HCT116 (cell line): ENCODE measurements around the gene ZNF358. TPM values are rescaled to one million over a fixed set of nuclear protein-coding genes. Genes with fewer than 3 reads are reported as not detected.

Experiments used
- ATAC-seq: fragments of 200-7000 bp; cut with Tn5 transposase; 2 replicates; pipeline ENCODE4 v1.9.1; 2020; ENCODE audit warnings: mild to moderate bottlenecking, moderate library complexity
- BruUV-seq: library from RNA; stranded (reverse); fragments of 400-500 nt; replicated peaks from 2 replicates; lab custom pipeline; 2021; lab: Mats Ljungman, UMichigan
- CTCF ChIA-PET: fragments of 300-600 bp; sonication (Branson Sonifier 250); formaldehyde crosslinking; loops from one replicate; lab custom pipeline; 2021; ENCODE audit warnings: antibody characterized with exemption; lab: Charles Lee
- POLR2A ChIA-PET: fragments of 300-600, 350-600 bp; sonication (Branson Sonifier 250); formaldehyde crosslinking; loops from one replicate; lab custom pipeline; 2021; ENCODE audit warnings: antibody characterized with exemption; lab: Charles Lee
- RAD21 ChIA-PET, 2 experiments: fragments of 300-600 bp; sonication (Branson Sonifier 250); formaldehyde crosslinking; loops; one replicate each; lab custom pipeline; 2023; ENCODE audit warnings: low total read pairs in 2 of 2; ENCODE audit not compliant: uncharacterized antibody in 2 of 2, unreplicated experiment in 2 of 2, low non-redundant PET in 1 of 2; lab: Charles Lee
- DNase-seq: peaks from one replicate; pipeline ENCODE4 v3.0.0-alpha.2; 2010; ENCODE audit warnings: low read depth, low spot score
- H2AFZ ChIP-seq: fragments of 200-600 bp; shearing (Covaris generic), sonication (generic); 2 replicates; pipeline ENCODE4 v1.6.1; 2017; ENCODE audit warnings: low read depth, mixed run types, mixed read lengths, antibody characterized with exemption, low read length; ENCODE audit not compliant: poor library complexity, severe bottlenecking
- H3K27ac ChIP-seq: 2 replicates; pipeline ENCODE4 v1.5.1; 2012; ENCODE audit warnings: low read depth, low read length
- H3K27me3 ChIP-seq: fragments of 200-600 bp; sonication (generic); 2 replicates; pipeline ENCODE4 v1.6.1; 2016; ENCODE audit warnings: mixed run types, low read length, mixed read lengths; ENCODE audit not compliant: insufficient read depth
- H3K36me3 ChIP-seq, 2 experiments: fragments of 200-500 bp in 1 of 2; fragments of 200-600 bp in 1 of 2; sonication (Bioruptor generic) in 1 of 2; sonication (generic) in 1 of 2; 2 replicates each; pipeline versions ENCODE4 v1.5.1 to v1.6.1; 2014 to 2016; ENCODE audit warnings: low read length in 2 of 2, inconsistent platforms in 1 of 2, mixed read lengths in 1 of 2, mixed run types in 1 of 2; ENCODE audit not compliant: insufficient read depth in 2 of 2, control insufficient read depth in 1 of 2
- H3K4me1 ChIP-seq, 2 experiments: fragments of 200-600 bp in 1 of 2; sonication (generic) in 1 of 2; 2 replicates each; pipeline versions ENCODE4 v1.5.1 to v1.6.1; 2012 to 2017; ENCODE audit warnings: low read length in 2 of 2, inconsistent platforms in 1 of 2, mild to moderate bottlenecking in 1 of 2, mixed read lengths in 1 of 2, mixed run types in 1 of 2, moderate library complexity in 1 of 2; ENCODE audit not compliant: insufficient read depth in 2 of 2, control insufficient read depth in 1 of 2
- H3K4me2 ChIP-seq: fragments of 200-600 bp; sonication (generic); 2 replicates; pipeline ENCODE4 v1.6.1; 2017; ENCODE audit warnings: mixed run types, low read length, mixed read lengths
- H3K4me3 ChIP-seq, 2 experiments: fragments of 200-600 bp in 1 of 2; sonication (generic) in 1 of 2; replicated peaks in 1 of 2; 2 replicates each; pipeline ENCODE4 v1.5.1; 2011 to 2016; ENCODE audit warnings: low read length in 2 of 2, control low read depth in 1 of 2, low read depth in 1 of 2, mild to moderate bottlenecking in 1 of 2, mixed read lengths in 1 of 2, mixed run types in 1 of 2
- H3K79me2 ChIP-seq: fragments of 200-600 bp; sonication (generic); 2 replicates; pipeline ENCODE4 v1.6.1; 2017; ENCODE audit warnings: mild to moderate bottlenecking, mixed run types, low read length, moderate library complexity, mixed read lengths; ENCODE audit not compliant: insufficient read depth
- H3K9ac ChIP-seq: fragments of 200-600 bp; sonication (generic); 2 replicates; pipeline ENCODE4 v1.6.1; 2016; ENCODE audit warnings: low read length, mixed read lengths
- H3K9me2 ChIP-seq: fragments of 200-600 bp; sonication (generic), shearing (Covaris generic); 2 replicates; pipeline ENCODE4 v1.6.1; 2017; ENCODE audit warnings: mixed run types, mild to moderate bottlenecking, moderate library complexity; ENCODE audit not compliant: insufficient read depth
- H3K9me3 ChIP-seq, 2 experiments: fragments of 200-500 bp in 1 of 2; fragments of 200-600 bp in 1 of 2; sonication (Bioruptor generic) in 1 of 2; sonication (generic) in 1 of 2; 2 replicates each; pipeline ENCODE4 v1.6.1; 2014 to 2017; ENCODE audit warnings: low read length in 2 of 2, mixed read lengths in 2 of 2, inconsistent platforms in 1 of 2, low read depth in 1 of 2, mild to moderate bottlenecking in 1 of 2, mixed run types in 1 of 2, moderate library complexity in 1 of 2; ENCODE audit not compliant: control insufficient read depth in 1 of 2, insufficient read depth in 1 of 2
- H4K20me1 ChIP-seq: fragments of 200-600 bp; sonication (generic), shearing (Covaris generic); 2 replicates; pipeline ENCODE4 v1.6.1; 2017; ENCODE audit warnings: mixed run types, mild to moderate bottlenecking, moderate library complexity; ENCODE audit not compliant: insufficient read depth
- ATF3 ChIP-seq: IDR thresholded peaks from 2 replicates; pipeline ENCODE4 v1.6.1; 2012
- CEBPB ChIP-seq: IDR thresholded peaks from 2 replicates; pipeline ENCODE4 v1.6.1; 2012; ENCODE audit warnings: low read depth
- CTCF ChIP-seq, 3 experiments: fragments of 200-600 bp in 1 of 3; sonication (generic) in 1 of 3; IDR thresholded peaks in 2 of 3; conservative IDR thresholded peaks in 1 of 3; 2 replicates each; pipeline ENCODE4 v1.5.1; 2012 to 2017; ENCODE audit warnings: low read depth in 2 of 3, low read length in 2 of 3, antibody characterized with exemption in 1 of 3, borderline replicate concordance in 1 of 3, control low read depth in 1 of 3, mild to moderate bottlenecking in 1 of 3, mixed read lengths in 1 of 3, mixed run types in 1 of 3, moderate library complexity in 1 of 3; ENCODE audit not compliant: insufficient read depth in 1 of 3
- JUND ChIP-seq: IDR thresholded peaks from 2 replicates; pipeline ENCODE4 v1.6.1; 2012
- MAX ChIP-seq: IDR thresholded peaks from 2 replicates; pipeline ENCODE4 v1.6.1; 2012
- POLR2A ChIP-seq: IDR thresholded peaks from 2 replicates; pipeline ENCODE4 v1.7.0; 2011; ENCODE audit warnings: borderline replicate concordance; ENCODE audit not compliant: insufficient read depth, insufficient read length; ENCODE audit errors: extremely low read depth
- POLR2AphosphoS5 ChIP-seq: IDR thresholded peaks from 2 replicates; pipeline ENCODE4 v1.6.1; 2011; ENCODE audit warnings: mild to moderate bottlenecking, low read depth, low read length, moderate library complexity
- RAD21 ChIP-seq: IDR thresholded peaks from 2 replicates; pipeline ENCODE4 v1.6.1; 2012; ENCODE audit warnings: low read depth, mild to moderate bottlenecking
- SIN3A ChIP-seq: IDR thresholded peaks from 2 replicates; pipeline ENCODE4 v1.6.1; 2012; ENCODE audit warnings: low read depth
- TCF7L2 ChIP-seq: IDR thresholded peaks from 2 replicates; pipeline ENCODE4 v1.7.0; 2011; ENCODE audit warnings: borderline replicate concordance, inconsistent platforms; ENCODE audit not compliant: insufficient read depth, insufficient read length; ENCODE audit errors: extremely low read depth
- YY1 ChIP-seq: IDR thresholded peaks from 2 replicates; pipeline ENCODE4 v1.6.1; 2011; ENCODE audit warnings: low read length, low read depth, moderate library complexity, mild to moderate bottlenecking; ENCODE audit not compliant: insufficient replicate concordance; ENCODE audit errors: extremely low read depth
- ZFX ChIP-seq: fragments of 450-650 bp; IDR thresholded peaks from 2 replicates; pipeline ENCODE4 v1.6.1; 2017
- ZNF274 ChIP-seq: fragments of 200-500 bp; sonication (Bioruptor generic); IDR thresholded peaks from 2 replicates; pipeline ENCODE4 v1.6.1; 2014; ENCODE audit warnings: mild to moderate bottlenecking, low read depth, low read length, inconsistent platforms
- intact Hi-C: fragments of 100-400 bp; cut with micrococcal nuclease; formaldehyde crosslinking; loops from 2 replicates; pipeline ENCODE4 v1.10.0; 2022
- total RNA-seq: library from RNA; stranded (reverse); gene quantifications from one replicate; pipeline ENCODE4 v1.2.1, GENCODE V29; 2021; ENCODE audit not compliant: unreplicated experiment

The ZNF358 gene
- total RNA-seq, 1 experiment from 2014 or later = 20.7 TPM

GRCh38 chr19:7476241-7476640, 39.7 kb upstream of the ZNF358 start:
- no peaks in the 10 kb centered on the region for H3K27me3 ChIP-seq
- DNase-seq (no peak), ATAC-seq (no peak; the same call in 1 of the 2 replicates)
- no peaks in the 10 kb centered on the region for H3K9me2 ChIP-seq
- no peak overlapping the region for H3K27ac ChIP-seq
- no peaks in the 10 kb centered on the region for H4K20me1 ChIP-seq
- no peak for TF ChIP-seq TCF7L2
- TF ChIP-seq SIN3A = no peak
- no peak for TF ChIP-seq JUND
- no peak for TF ChIP-seq ZNF274
- no peak for TF ChIP-seq CTCF (IDR thresholded peaks at IDR 0.05 in 2 of 3, conservative IDR thresholded peaks at IDR 0.05 in 1 of 3; ENCODE audit: borderline replicate concordance in 1 of 3, insufficient read depth in 1 of 3, low read depth in 2 of 3, low read length in 2 of 3)
- TF ChIP-seq YY1 = no peak
- no peak for TF ChIP-seq POLR2A
- no peak for TF ChIP-seq ZFX
- no peak for TF ChIP-seq CEBPB
- no peak for TF ChIP-seq RAD21
- TF ChIP-seq ATF3 = no peak
- no peak for TF ChIP-seq MAX
- no peak for TF ChIP-seq POLR2AphosphoS5
- H3K4me2 ChIP-seq = no peak overlapping the region
- no peak overlapping the region for H3K4me3 ChIP-seq
- BruUV-seq = no TSS peak
- POLR2A ChIA-PET = no interaction called here
- intact Hi-C loops = no loop called here
- H2AFZ ChIP-seq = no peak overlapping the region
- peaks cover 3 to 7% of the 10 kb centered on the region in 2 experiments; a peak in 2 of 4 replicates for H3K4me1 ChIP-seq
- no peak overlapping the region for H3K9ac ChIP-seq
- RAD21 ChIA-PET = no interaction called here
- H3K9me3 ChIP-seq = no peaks in the 10 kb centered on the region
- CTCF ChIA-PET = no interaction called here
- no peaks in the 10 kb centered on the region; a peak in 1 of 4 replicates for H3K36me3 ChIP-seq
- no peaks in the 10 kb centered on the region for H3K79me2 ChIP-seq
